AG08395 (cell line): ENCODE results near the gene HSPB2.
A peak's percentile ranks its signal among the peaks of the same experiment; 100 is the strongest.
"Not testable (repeated sequence)": the region's sequence is repeated elsewhere in the genome, so short reads cannot be mapped to it uniquely, and the experiment has no call there.

Experiments
- DNase-seq: peaks from one replicate; pipeline ENCODE4 v3.0.0; 2012; ENCODE audit warnings: mixed read lengths, low spot score

The HSPB2 gene

GRCh38 chr11:111913997-111914396, 1.5 kb downstream of the HSPB2 start:
- peak; percentile 85 for DNase-seq

- no peak for DNase-seq
Measured at GRCh38 chr11:111916768-111917167, 4.2 kb downstream of the HSPB2 start.

GRCh38 chr11:111917312-111917711, 4.8 kb downstream of the HSPB2 start:
- DNase-seq = no peak

GRCh38 chr11:111917788-111918187, 5.3 kb downstream of the HSPB2 start:
- no peak for DNase-seq

GRCh38 chr11:111918390-111919256, 6.1 kb downstream of the HSPB2 start, which contains the start of gene C11orf52:
TSS of gene C11orf52 (plus strand) at chr11:111918913. CDS start at chr11:111918973, 60 bp downstream.
- no peak for DNase-seq

GRCh38 chr11:111920908-111921307, 8.4 kb downstream of the HSPB2 start:
- DNase-seq = no peak

GRCh38 chr11:111921541-111922230, 9.2 kb downstream of the HSPB2 start:
- DNase-seq = no peak

- peak; percentile 70 for DNase-seq
Measured at GRCh38 chr11:111922803-111923202, 10.3 kb downstream of the HSPB2 start.

GRCh38 chr11:111923351-111923788, 10.8 kb downstream of the HSPB2 start:
- DNase-seq = peak; percentile 35

- no peak for DNase-seq
Measured at GRCh38 chr11:111923951-111924350, 11.4 kb downstream of the HSPB2 start.

- DNase-seq = no peak
Measured at GRCh38 chr11:111925953-111926352, 13.4 kb downstream of the HSPB2 start.

GRCh38 chr11:111926505-111927391, 14.2 kb downstream of the HSPB2 start:
- DNase-seq = peak; percentile 98

- DNase-seq = no peak
Measured at GRCh38 chr11:111930472-111930871, 17.9 kb downstream of the HSPB2 start.

- DNase-seq = no peak
Measured at GRCh38 chr11:111932611-111932950, 20.0 kb downstream of the HSPB2 start.

- DNase-seq = not testable (repeated sequence)
Measured at GRCh38 chr11:111933176-111933575, 20.6 kb downstream of the HSPB2 start.

GRCh38 chr11:111933872-111934271, 21.3 kb downstream of the HSPB2 start:
- DNase-seq = no peak

- DNase-seq = no peak
Measured at GRCh38 chr11:111934306-111934705, 21.8 kb downstream of the HSPB2 start.

- no peak for DNase-seq
Measured at GRCh38 chr11:111935317-111936039, 22.9 kb downstream of the HSPB2 start.

- no peak for DNase-seq
Measured at GRCh38 chr11:111936040-111936540, 23.6 kb downstream of the HSPB2 start.

- DNase-seq = no peak
Measured at GRCh38 chr11:111937461-111937769, 24.9 kb downstream of the HSPB2 start.

- no peak for DNase-seq
Measured at GRCh38 chr11:111937844-111938243, 25.3 kb downstream of the HSPB2 start.
